ENCODE results near the gene METTL15.
"Not testable (repeated sequence)": the region's sequence is repeated elsewhere in the genome, so short reads cannot be mapped to it uniquely, and the experiment has no call there.

The METTL15 gene

DNA sequence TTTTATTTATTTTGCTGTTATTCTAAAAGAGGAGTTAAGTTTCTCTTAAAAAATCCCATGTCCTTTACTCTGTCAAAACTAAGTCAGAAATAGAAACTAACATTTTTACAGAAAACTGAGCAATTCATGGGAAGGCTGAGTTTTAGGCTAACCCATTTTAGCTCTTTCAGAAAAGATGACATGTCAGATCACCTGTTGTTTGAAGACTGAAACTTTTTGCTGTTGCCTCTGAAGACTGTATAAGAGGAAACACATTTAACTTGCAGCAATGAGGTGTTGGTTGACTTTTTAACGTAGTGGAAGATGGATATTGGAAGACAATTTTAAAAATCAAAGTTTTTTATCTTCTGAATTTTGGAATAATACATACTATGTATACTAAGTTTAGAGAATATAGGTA lies 115.4 kb downstream of the METTL15 start:
- DNase-seq = no peak

- DNase-seq = no peak
Observed at GRCh38 chr11:28223994-28224393, 115.8 kb downstream of the METTL15 start.

DNA sequence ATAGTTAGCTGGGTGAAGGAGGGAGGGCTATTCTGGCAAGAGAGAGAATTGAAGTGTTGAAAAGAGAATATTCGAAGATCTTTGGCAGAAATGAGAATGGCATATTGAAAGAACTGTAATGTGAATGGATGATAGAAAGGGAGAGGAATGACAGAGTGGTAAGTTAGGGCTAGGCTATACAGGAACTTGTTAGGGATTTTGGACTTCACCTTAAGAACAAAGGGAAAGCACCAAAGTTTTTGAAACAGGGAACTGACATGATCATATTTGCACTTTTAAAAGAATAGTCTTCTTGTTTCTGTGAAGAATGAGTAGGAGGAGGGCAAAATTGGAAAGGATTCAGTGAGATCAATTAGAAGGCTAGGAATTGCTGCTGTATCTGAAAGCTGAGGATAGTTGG lies 119.3 kb downstream of the METTL15 start:
- DNase-seq = no peak

DNA sequence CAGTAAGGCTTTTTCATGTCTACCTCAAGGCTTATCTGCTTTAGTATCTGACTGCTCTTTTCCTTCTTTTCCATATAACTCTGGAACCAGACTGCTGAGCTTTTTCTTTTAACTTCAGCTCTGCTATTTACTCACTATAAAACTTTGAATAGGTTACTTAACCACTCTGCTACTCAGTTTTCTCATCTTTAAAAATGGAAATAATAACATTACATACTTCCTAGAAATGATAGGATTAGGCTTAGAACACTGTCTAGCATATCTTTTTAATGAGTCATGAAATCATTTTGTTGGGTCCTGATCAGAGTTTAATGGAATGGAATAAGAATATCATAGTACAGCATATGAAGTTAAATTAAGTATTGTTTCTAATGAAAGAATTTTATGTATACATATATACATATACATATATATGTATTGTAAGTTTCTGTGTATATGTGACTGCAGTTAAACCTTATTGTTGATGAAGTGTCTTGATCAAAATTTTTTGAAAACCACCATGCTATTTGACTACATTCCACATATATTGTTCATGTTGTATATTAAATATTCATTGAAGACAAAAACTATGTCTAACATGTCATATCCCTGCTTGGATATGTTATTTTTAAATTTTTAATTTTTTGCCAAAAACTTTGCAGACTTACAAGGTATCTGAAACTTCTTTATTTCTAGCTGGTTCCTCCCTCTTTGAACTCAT lies 120.2 kb downstream of the METTL15 start:
- no peak for DNase-seq

GRCh38 chr11:28231475-28231874 lies 123.3 kb downstream of the METTL15 start:
- DNase-seq = no peak

DNA sequence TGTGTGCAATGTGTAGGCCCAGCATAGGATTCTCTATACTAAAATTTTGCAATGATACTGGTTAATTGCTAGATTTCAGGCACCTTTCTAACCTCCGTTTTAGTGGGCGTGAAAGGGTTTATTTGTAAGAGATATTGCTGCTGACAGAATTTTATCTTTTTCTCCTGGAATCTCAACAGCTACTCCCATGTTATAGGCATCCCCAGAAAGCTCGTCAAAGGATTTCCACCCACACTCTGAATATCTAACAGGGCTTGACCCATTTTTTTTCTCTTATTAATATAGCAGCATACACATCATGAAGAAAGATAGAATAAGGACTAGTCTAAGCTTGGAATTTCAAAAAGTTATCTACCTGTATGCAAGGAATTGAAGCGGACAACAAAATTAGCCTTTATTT lies 124.5 kb downstream of the METTL15 start:
- no peak for DNase-seq

DNA sequence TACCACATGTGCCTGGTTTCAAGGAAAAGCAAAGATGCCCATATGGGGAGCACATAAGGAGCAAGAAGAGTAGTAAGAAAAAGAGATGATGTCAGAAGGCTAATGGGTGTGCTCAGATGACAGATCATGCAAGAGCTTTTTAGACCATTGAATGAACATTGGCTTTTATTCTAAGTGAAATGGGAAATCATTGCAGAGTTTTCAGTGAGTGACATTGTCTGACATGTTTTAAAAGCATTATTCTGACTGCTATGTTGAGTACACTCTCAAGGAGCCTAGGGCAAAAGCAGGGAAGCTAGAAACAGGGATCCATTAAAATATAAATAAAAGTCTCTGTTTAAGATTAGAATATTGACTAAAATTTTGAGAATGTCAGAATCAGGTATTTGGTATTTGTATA lies 133.6 kb downstream of the METTL15 start:
- DNase-seq = no peak

DNA sequence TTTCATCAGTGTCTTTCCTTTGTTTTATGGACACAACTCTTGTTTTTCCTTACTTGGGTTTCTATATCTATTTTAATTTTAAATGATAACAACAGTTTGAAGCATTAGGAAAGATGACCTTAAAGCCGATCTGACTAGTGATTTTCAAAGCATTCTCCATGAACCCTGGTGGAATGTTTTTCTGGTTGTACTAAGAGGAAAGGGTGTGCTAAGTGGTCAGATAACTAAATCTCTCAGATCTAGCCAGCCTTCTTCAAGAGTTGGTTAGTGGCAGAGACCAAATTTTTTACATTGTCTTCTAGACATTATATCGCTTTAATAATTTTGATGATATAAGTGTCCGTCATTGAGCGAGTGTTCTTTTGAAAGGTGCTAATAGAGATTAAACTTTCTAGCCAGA lies 134.4 kb downstream of the METTL15 start:
- DNase-seq = no peak

DNA sequence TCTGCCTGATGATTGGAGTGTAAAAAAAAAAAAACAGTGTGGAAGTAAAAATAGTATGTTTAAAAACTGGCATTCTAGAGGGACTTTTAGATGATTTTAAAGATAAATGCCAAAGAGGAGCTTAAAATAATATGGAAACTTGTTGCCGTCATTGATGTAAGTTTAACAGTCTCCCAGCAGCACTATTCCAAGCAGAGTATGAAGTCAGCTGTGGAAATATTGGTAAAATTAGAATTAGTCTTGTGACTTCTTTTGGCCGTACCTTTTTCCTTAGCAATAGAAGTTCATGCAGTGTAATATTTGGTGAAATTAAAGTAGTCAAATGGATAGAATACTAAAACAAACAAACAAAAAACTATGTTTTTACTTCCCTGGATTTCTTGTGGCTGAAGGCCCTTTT lies 134.9 kb downstream of the METTL15 start:
- no peak for DNase-seq

DNA sequence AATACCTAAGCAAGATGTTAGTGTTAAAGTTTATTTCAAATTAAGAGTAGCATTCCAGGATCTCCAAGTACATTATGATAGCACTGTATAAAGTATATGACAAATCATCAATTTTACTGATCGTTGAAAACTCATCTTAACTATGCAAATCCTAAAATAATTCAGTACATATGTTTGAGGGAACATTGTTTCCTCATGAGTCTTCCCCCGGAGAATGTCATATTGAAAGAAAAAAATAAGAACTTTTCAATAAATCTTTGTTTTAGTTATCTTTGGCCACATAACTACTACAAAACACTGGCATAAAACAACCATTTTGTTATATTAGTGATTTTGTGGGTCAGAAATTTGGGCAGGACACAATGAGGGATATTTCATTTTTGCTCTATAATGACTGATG lies 135.4 kb downstream of the METTL15 start:
- no peak for DNase-seq

DNA sequence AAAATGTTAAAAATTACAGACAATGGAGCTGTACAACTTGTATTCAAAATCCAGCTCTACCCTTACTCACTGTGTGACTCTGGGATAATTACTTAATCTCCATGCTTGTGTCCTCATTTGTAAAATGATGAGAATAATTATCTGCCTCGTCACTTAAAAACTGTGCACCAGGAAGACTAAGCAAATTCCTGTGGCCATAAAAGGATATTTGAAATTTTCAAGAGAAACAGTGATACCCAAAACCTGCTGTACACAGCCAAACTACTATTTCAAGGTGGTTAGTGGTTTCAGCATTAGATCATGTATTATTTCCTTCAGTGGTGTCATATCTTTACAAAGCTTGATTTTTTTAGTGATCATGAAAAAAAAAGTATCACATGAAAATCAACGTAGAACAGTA lies 136.9 kb downstream of the METTL15 start:
- DNase-seq = no peak

DNA sequence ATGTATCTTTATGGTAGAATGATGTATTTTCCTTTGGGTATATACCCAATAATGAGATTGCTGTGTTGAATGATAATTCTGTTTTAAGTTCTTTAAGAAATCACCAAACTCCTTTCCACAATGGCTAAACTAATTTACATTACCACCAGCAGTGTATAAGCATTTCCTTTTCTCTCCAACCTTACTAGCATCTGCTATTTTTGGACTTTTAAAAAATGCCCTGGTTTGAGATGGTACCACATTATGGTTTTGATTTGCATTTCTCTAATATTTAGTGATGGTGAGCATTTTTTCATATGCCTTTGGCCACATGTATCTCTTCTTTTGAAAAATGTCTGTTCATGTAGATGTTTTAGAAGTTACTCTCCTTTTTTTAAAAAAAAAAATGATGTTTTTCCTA lies 142.0 kb downstream of the METTL15 start:
- no peak for DNase-seq

DNA sequence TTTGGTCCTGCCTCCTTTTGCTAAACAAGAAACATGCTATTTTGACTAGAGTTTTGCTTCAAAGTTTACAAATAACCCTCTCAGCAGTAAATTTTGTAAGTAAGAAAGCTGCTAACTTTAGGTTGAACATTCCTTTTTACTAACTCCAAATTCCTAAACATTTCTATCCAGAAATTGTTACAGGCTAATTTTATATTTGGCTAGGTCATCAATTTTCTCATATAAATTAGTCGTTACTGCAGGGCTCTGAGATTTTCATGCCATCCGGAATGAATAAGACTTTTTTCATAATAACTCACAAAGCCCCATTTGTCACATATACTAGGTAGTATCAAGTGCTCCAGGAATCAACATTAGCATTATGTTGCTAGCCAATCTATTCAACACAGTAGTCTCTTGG lies 143.1 kb downstream of the METTL15 start:
- no peak for DNase-seq

- DNase-seq = no peak
Observed at GRCh38 chr11:28257761-28258160, 149.6 kb downstream of the METTL15 start.

- DNase-seq = no peak
Observed at GRCh38 chr11:28259177-28259843, 151.1 kb downstream of the METTL15 start.

DNA sequence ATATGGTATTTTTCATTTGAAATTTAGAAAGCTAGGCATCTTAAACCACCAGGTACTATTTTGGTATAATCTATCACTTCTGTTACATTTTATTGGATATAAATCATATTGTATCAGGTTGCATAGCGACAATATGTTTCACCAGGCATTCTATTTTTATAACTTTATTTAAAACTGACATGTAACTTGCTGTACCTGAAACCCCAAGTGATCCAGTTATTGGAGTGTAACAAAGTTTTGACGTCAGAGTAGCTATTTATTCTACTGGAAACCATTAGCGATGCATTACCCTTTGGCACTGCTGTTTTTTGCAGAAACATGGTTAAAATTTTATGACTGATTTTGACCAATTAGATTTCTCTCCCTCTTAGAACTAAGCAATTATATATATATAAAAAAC lies 160.7 kb downstream of the METTL15 start:
- no peak for DNase-seq

- DNase-seq = no peak
Observed at GRCh38 chr11:28269586-28269985, 161.4 kb downstream of the METTL15 start.

GRCh38 chr11:28272247-28272646 lies 164.1 kb downstream of the METTL15 start:
- not testable (repeated sequence) for DNase-seq

- DNase-seq = no peak
Observed at GRCh38 chr11:28274216-28274615, 166.0 kb downstream of the METTL15 start.

- DNase-seq = no peak
Observed at GRCh38 chr11:28284196-28284595, 176.0 kb downstream of the METTL15 start.

DNA sequence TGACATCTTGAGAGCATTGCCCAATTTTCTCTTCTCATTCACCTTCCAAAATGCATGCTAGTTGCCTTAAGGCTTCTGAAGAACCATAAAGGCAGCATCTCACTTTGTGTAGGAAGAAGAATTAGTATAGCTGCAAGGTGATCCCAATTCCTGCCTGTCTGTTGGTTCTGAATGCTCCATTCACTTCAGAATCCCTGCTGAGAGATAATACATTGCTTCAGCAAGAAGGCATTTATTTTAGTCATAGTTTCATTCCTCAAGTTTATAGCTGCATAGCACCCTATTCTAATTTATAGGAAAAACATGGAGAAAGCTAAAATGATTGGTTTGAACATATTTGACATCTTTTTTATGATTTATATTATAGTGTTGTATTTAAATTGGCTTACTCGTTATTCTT lies 181.3 kb downstream of the METTL15 start:
- DNase-seq = no peak

DNA sequence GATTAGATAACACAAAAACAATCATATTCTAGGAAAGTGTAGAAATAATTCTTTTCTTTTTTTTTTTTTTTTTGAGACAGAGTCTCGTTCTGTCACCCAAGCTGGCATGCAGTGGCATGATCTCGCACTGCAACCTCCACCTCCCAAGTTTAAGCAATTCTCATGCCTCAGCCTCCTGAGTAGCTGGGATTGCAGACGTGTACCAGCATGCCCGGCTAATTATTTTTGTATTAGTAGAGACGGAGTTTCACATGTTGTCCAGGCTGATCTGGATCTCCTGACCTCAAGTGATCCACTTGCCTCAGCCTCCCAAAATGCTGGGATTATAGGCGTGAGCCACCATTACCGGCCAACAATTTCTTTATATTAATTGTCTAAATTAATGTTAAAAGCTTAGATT lies 182.8 kb downstream of the METTL15 start:
- not testable (repeated sequence) for DNase-seq

DNA sequence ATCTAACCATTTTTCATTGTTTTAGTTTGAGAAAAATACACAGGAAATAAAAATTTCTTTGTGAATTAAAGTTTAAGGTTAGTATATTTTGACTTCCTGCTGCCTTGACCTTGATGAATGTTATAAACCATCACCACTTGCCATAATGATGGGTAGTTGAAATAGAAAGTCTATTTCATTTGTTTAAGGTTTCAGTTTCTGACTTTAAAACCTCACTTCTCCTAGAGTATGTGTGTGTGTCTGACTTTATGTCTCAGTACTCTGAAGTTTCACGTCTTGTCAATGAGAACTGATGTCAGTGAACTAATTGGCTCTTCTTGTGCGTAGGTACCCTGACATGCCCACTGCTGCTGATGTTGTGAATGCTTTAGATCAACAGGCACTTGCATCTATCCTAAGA lies 188.2 kb downstream of the METTL15 start:
- no peak for DNase-seq

DNA sequence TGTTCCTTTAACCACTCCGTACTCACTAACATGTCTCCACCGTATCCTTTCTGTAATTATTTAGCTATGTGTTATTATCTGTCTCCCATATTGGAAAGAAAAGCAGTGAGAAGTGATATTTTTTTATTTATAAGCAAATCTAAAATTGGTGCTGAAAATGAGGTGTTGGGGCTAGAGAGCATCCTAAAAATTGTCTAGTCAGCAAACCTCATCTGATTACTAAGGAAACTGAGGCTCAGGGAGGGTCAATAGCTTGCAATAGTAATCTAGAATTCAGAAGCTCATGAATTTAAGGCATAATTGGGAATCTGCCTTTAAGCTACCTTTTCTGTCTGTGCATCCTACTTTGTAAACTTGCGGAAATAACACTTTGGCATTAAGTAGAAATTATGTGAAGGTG lies 190.0 kb downstream of the METTL15 start:
- no peak for DNase-seq
